Smooth muscle cell of the brain vasculature (primary cell): ENCODE measurements around the gene RMND5B.
"Not testable (repeated sequence)": the region's sequence is repeated elsewhere in the genome, so short reads cannot be mapped to it uniquely, and the experiment has no call there.

Experiments used
- DNase-seq: peaks from one replicate; pipeline ENCODE4 v3.0.0-alpha.2; 2012; ENCODE audit warnings: low read depth, low spot score

The RMND5B gene

DNA sequence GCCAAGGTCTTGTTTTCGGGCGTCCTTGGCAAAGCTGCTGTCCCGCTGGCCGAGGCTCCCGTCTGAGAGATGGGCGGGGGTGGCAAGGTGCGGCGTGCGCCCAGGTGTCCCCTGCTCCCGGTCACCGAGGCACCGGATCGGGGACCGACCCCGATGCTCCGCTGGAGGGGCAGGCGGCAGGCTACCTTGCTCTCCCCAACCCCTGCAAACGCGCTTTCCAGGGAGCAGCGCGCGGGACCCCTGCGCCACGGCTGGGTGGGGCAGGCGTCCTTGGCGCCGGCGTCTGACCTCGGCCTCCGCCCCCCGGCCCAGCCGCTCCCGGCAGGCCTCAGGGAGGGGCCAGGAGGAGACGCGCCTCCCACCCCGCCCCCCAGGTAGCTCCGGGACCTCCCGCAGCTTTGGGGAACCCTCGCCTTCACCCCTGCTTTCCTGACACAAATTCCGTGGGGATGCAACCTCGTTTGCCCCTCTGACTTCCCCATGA lies 16.9 kb upstream of the RMND5B start:
- no peak for DNase-seq

DNA sequence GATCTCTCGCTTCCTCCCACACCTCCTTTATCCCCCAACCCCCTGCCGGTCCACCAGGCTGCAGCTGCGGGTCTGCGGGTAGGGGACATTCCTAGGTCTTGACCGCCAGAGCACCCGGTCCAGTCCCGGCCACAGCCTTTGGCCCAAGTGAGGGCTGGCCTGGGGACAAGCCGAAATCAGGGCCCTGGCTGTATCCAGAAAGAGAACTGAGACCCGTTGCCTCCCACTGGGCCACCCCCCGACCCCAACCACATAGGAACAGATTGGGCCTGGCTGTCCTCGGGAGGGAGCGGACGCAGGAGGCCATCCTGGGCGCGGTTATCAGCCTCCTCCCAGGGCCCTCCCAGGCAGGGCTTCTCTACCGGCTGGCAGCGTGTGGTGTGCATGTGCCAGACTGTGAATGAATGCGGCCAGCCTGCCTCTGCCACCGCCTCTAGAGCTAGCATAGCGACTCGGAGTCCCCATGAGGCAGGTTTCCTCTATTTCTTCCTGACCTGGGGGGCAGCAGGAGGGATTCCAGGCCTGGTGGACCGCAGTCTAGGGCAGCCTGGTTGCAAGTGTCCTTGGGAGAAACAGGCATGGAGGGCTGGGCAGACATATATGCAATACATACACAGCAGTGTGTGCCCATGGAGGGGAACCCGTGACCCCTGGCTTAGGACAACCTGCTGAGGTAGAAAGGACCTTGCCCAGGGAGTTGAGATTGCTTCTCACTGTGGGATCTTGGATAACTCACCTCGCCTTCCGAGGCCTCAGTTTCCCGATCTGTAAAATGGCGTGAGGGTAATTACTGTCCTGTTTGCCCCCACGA lies 16.3 kb upstream of the RMND5B start:
- no peak for DNase-seq

DNA sequence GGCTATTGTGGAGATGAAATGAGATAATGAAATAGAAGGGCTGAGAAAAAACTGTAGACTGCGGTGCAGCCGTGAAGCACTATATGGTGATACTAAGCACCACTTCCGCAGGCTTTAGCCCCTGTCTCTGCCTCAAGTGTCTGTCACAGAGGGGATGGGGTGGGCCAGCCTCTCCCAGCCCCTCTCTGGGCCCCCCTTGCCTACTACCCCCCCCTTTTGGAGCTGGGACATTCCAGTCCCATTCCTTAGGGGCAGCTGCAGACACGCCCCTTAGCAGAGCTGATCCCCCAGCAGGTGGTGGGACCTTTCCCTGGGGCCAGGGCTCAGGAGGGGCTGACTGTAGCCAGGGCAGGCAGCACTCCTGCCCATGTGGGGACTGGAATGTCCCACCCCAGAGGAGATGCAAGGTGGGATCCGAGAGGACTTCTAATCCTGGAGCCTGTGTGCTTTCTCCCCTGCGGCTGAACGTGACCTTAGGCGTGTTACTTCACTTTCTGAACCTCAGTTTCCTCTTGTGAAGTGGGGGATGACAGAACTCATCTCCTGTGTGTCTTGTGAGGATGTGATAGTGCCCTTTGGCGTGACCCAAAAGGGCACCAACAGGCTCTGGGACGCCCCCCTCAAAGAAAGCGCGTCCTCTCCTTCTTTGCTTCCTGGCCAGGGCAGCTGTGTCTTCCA lies 15.5 kb upstream of the RMND5B start:
- DNase-seq: no peak

DNA sequence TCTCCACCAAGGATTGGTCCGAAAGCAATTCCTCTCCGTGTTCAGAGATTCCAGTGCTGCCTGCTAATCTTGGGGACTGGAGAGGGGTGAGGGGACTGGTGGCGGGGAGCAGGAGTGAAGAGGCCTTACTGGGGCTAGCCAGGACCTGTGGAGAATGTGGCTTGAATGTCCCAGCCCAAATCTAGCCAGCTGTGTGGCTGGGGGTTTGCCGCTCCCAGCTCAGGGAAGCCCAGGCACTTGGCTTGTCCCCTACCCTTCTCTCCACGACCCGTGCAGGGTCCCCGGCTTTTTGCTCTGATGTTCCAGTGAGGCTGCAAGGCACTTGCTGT lies 15.0 kb upstream of the RMND5B start:
- no peak for DNase-seq

DNA sequence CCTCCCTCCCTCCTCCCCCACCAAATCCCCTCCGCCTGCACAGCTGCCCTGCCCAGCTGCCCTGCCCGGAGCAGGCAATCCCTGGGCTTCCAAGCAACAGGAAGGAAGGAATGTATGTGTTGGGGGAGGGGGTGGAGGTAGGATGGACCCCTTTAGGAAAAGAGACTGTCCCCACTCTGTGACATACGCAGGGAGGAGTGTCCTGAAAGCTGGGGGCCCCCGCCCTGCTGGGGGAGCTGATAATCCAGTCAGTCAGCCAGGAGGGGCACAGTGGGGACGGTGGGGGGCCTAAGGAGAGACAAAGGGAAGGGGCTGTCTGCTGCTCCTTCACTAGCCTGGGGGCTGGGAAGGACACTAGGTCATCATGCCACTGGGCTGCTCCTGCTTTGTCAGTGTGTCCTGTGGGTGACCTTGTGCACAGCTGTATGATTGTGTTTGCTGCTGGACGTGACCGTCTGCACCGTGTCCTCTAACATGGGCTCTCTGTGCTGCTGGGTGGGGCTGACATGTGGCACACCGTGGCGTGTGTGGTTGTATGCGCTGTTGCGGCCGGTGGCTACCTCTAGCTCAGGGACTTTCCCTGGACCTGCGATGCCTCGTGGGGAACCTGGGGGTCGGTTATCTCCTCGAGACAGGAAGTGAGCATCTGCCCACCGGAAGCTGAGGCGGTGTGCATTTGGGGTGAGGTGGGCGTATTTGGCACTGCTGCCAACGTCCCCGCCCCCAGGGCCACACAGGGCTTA lies 14.5 kb upstream of the RMND5B start:
- DNase-seq: no peak

DNA sequence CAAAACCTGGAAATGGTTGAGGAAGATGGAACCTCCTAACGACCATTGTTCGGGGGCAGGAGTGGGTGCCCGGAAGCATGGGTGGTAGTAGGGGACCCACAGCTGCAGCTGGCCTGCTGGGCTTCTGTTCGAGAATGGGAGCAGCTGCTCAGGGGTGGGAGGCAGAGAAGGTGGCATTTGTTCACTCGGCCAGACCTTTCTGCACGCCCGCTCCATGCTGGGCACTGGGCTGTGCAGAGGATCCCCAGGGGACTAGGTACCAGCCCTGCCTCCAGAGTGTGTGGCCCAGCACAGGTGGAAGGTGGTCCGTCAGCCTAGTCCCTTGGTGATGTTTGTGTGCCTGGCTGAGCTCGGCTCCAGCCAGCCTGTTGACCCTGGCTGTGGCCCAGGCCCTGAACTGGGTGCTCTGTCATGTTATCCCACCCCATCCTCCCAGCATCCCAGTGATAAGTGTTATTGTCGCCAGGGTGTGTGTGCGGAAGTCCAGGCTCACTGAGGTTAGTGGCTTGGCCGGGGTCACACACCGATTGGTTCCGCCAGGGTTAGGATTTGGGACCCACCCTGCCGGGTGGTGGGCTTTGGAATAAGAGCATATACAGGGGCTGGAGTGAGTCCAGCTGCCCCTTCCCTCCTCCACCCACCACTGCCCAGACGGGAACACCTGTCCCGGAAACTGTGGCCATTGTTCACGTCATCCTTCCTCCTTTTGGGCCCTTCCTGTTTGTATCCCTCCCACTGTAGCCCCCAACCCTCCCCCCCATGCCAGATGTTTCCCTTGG lies 12.7 kb upstream of the RMND5B start:
- no peak for DNase-seq

DNA sequence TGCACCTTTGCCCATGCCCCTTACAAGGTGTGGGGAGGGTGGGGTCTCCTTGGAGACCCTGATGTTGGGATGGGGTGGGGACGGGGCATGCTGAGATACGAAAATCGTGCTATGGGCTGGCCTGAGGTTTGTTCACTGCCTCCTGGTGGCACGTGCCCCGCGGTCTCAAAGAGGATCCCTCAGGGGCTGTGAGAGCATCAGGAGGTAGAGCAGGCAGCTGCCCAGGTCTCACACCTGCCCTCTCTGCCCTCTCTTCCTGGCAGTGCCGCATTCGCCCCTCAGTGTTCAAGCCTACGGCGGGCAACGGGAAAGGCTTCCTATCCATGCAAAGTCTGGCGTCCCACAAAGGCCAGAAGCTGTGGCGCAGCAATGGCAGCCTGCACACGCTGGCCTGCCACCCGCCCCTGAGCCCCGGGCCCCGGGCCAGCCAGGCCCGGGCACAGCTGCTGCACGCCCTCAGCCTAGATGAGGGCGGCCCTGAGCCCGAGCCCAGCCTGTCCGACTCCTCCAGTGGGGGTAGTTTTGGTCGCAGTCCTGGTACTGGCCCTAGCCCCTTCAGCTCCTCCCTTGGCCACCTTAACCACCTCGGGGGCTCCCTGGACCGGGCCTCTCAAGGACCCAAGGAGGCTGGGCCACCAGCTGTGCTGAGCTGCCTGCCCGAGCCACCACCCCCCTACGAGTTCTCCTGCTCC lies 10.8 kb upstream of the RMND5B start:
- DNase-seq: no peak

DNA sequence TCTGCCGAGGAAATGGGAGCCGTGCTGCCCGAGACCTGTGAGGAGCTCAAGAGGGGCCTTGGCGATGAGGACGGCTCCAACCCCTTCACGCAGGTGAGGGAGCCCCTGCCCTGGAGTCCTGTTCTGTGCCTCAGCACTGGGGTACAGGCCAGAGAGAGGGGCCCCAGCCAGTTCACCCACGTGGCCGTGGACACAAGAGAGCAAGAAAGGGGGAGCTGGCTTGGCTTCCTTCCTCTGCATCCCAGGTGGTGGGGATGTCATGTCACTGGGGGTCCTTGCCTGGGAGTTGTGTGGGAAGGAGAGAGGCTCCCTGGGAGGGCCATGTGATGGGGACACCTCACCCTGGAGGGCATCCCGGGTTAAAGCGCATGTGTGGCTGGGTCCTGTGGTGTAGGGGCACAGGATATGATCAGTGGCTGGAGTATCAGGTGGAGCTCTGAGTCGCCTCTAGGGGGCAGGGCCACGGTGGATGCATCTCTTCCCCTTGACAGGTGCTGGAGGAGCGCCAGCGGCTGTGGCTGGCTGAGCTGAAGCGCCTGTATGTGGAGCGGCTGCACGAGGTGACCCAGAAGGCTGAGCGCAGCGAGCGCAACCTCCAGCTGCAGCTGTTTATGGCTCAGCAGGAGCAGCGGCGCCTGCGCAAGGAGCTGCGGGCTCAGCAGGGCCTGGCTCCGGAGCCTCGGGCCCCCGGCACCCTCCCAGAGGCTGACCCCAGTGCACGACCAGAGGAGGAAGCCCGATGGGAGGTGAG lies 10.0 kb upstream of the RMND5B start:
- DNase-seq: no peak

DNA sequence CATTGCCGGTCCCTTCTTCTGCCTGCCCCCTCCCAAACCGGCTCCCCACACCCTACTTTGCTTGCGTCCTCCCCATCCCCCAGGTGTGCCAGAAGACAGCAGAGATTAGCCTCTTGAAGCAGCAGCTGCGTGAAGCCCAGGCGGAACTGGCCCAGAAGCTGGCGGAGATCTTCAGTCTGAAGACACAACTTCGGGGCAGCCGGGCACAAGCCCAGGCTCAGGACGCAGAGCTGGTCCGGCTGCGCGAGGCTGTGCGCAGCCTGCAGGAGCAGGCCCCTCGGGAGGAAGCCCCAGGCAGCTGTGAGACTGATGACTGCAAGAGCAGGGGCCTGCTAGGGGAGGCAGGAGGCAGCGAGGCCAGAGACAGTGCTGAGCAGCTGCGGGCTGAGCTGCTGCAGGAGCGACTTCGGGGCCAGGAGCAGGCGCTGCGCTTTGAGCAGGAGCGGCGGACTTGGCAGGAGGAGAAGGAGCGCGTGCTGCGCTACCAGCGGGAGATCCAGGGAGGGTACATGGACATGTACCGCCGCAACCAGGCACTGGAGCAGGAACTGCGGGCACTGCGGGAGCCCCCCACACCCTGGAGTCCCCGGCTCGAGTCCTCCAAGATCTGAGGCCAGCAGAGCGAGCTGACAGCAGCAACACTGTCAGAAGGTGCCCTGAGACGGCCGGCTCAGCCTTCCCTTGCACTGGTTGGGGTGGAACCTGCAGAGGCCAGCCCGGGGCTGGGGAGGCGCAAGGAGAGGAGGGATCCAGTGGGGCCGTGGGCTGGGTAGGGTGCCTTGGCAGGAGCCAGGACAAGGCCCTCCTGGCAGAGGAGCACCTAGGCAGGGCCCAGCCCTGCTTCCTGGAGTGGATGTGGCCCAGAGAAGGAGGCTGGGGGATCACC lies 9.2 kb upstream of the RMND5B start:
- no peak for DNase-seq

DNA sequence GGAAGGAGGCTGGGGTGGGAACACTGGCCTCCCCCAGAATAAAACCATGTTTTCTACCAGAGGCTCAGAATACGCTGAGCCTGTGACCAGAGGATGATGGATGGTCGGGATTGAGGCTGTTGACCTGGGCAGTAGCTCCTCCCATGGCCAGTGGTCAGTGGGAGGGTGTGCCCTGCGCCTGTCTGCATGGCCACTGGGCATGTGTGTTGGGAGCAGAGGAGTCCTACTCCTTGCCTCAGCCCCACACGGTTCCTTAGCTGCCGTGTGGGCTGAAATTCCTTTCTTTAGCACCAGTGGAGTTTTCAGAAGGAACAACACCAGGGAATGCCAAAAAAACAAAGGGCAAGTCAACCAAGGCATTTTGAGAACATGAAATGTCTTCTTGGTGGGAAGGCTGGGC lies 8.5 kb upstream of the RMND5B start:
- no peak for DNase-seq

DNA sequence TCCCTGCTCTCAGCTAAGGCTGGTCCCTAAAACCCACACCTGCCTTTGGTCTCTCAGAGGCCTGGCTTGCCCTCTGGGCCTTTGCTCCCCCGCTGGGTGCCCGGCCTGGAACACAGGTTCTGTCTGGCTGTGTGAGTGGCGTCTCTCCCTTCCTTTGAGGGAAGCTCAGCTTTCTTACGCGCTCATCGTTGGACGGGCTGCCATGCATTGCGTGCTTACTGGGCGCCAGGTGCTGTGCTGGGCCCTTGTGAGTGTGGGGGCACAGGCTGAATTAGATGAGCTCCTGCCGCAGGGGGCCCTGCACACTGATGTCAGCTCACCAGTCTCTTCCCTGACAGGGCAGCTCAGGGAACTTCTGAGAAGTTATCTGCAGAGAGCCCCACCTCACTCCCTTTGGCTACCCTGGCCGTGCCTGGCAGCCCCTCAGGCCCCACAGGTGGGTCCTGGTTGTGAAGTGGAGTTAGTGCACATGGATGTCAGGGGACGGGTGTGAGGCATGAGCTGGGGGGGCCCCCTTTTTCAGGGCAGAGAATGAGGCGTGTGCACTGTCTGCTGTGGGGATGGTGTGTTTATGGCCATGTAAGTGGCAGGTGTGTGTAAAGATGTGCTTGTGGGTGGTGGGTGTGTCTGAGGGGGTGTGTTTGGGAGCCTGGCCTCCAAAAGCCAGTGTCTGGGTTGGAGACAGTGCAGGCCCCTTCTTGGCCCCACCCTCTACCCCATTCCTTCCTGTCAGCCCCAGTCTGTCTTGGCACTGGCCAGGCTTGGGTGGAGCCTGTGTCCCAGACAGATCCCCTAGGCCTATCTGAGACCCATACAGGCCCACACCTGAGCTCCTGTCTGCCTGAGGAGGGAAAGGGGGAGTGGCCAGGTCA lies 7.5 kb upstream of the RMND5B start:
- no peak for DNase-seq

DNA sequence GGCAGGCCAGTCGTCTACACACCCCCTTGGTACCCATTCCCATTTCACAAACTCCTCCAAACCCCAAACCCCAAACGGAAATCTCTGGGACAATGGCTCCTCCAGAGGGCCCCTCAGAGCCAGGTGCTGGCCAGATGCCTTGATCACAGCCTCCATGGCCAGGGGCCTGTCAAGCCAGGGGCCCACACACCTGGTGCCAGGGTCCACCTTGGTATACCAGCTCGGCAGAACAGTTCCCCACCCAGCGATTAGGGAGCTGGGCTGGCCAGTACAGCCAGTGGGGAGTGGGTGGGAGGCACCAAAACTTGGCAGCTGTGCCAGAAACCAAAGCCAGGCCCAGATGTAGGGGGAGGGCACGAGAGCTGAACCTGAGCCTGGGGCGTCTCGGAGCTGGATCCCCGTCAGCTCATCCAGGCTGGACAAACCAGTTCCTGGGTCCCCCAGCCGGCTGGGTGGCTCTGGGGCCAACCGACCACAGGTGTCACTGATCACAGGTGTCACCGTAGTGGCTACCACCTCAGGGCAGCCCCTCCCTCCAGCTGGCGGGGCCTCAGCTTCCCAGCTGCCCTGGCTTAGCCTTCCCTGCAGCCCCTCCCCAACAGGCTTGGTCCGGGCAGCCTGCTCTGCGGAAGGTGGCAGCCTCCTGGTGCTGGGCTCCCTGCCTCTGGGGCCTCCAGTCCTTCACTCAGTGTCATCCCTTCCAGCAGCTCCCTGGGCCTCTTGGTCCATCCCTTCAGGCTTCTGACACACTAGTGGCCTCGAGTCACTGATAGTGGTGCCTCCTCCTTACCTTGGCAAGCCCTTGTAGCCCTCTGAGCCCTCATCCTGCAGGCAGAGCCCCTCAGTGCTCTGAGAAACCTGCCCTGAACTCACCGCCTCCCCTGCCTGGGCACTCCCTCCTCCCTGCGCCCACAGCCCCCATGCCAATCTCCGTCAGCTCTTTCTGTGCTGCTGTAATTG lies 6.6 kb upstream of the RMND5B start:
- DNase-seq: no peak

DNA sequence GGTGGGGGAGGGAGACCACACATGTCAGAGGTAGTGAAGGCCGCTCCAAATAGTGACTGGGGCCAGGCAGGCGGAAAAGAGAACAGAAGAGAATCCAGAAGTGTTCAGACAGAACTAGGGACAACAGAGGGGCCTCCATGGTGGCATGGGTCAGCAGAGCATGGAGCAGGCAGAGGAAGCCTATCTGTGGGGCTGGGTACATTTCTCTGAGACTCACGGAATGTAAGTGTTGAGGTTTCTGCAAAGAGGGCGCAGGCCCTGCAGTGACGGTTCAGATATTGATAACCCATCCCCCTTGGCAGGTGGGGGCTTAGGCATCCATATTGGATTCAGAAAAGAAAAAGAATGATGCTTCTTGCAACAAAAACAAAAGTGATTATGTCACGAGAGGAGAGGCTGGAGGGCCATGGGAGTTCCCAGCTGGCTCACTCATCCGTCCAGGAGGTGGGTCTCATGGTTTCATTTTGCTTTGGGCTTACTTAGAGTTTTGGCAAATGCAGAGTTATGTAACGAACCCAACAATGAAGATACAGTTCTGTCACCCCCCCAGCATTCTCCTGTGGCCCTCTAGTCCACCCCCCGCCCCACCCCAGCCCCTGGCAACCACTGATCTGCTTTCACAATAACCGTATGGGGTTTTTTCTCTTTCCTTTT lies 5.4 kb upstream of the RMND5B start:
- DNase-seq: no peak

DNA sequence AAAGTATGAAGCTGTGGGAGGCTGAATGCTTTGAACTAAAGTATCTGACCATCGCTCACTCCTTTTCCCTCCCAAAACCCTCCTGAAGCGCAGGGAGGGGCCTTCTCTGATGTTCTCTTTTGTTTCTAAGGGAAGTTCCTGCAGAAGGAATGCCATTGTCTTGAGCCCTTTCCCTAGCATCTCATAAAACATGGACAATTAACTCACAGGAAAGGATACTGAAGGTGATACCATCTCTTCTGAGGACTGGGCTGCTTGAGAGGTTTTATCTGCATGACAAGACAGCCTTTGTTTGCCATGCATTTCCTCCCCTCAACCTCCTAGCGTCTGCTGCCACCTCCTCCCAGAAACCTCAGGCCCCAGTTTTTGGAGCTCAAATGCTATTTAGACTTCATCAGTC lies 4.3 kb upstream of the RMND5B start:
- no peak for DNase-seq

DNA sequence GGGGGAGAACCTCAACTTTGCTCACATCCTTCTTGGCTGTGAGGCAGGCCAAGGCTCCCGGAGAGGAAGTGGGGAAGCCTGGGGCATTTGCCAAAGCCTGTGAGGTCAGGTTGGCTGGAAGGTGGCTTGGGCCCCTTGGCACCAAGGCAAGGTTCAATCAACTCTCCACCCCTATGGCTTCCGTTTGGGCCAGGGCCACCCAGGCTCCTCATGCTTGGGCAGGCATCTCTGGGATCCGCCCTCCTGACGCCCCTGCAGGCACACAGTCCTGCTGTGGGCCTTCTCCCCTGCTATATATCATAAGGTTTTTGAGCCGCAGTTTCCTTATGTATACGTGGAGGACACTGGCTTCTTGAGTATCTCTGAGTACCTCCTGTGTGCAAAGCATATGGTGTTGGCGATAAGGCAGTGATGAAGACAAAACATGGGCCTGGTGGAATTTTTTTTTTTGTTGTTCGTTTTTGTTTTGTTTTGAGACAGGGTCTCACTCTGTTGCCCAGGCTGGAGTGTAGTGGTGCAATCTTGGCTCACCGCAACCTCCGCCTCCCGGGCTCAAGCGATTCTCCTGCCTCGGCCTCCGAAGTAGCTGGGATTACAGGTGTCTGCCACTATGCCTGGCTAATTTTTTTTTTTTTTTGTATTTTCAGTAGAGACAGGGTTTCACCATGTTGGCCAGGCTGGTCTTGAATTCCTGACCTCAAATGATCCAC lies 3.4 kb upstream of the RMND5B start:
- not testable (repeated sequence) for DNase-seq

DNA sequence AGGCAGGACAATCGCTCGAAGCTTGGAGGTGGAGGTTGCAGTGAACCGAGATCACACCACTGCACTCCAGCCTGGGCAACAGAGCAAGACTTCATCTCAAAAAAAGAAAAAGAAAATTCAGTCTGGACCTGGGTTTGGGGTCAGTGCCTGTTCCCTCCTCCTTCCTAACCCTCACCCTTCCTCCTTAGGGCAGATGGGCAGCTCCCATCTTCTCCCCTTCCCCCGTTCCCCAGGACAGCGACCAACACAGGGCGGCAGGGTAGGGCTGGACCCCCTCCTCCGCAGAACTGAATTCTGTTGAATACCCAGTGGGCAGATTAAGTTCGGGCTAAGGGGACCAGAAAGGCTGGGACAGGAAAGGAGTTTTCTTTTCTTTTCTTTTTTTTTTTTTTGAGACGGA lies 1.5 kb upstream of the RMND5B start:
- DNase-seq: no peak
